NCI-H146 treated with DMSO at 0.1 percent for 48 hours (cell line): ENCODE results near the gene SV2A.
A peak's percentile ranks its signal among the peaks of the same experiment; 100 is the strongest.
"Not testable (repeated sequence)": the region's sequence is repeated elsewhere in the genome, so short reads cannot be mapped to it uniquely, and the experiment has no call there.

ENCODE experiments used
- DNase-seq: peaks from one replicate; lab custom pipeline; 2025; ENCODE audit not compliant: unreplicated experiment; lab: John Stamatoyannopoulos, UW

The SV2A gene

DNA sequence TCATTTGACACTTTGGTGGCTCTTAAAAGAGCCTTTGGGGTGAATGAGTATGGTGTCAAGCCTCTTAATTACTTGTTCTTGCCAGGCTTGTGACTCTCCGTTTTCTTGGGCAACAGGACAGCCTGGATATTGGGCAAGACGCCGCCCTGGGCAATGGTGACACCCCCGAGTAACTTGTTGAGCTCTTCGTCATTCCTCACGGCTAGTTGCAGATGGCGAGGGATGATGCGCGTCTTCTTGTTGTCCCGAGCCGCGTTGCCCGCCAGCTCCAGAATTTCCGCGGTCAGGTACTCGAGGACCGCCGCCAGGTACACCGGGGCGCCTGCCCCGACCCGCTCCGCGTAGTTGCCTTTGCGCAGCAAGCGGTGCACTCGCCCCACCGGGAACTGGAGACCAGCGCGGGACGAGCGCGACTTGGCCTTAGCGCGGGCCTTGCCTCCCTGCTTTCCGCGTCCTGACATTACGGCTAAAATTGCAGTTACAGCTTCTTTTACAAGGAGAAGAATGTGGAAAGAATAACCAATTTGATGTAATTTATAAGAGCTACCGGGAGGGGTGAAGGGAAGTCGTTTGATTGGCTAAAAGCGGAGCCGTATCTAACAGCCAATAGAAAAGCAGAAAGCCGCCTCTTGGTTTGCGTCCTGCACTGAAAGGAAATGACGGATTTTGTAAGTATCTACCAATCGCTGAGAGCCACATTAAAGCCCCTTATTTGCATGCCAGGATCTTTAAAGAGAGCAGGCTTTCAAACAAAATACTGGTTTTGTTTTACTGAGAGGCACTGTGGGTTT is 30.0 kb downstream of the SV2A start:
- DNase-seq, result peak; percentile 97

DNA sequence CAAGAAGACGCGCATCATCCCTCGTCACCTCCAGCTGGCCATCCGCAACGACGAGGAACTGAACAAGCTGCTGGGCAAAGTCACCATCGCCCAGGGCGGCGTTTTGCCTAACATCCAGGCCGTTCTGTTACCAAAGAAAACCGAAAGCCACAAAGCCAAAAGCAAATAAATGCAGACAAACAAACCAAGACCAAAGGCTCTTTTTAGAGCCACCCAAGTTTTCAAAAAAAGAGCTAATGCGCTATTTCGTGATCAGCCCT is 30.5 kb downstream of the SV2A start:
- not testable (repeated sequence) for DNase-seq

DNA sequence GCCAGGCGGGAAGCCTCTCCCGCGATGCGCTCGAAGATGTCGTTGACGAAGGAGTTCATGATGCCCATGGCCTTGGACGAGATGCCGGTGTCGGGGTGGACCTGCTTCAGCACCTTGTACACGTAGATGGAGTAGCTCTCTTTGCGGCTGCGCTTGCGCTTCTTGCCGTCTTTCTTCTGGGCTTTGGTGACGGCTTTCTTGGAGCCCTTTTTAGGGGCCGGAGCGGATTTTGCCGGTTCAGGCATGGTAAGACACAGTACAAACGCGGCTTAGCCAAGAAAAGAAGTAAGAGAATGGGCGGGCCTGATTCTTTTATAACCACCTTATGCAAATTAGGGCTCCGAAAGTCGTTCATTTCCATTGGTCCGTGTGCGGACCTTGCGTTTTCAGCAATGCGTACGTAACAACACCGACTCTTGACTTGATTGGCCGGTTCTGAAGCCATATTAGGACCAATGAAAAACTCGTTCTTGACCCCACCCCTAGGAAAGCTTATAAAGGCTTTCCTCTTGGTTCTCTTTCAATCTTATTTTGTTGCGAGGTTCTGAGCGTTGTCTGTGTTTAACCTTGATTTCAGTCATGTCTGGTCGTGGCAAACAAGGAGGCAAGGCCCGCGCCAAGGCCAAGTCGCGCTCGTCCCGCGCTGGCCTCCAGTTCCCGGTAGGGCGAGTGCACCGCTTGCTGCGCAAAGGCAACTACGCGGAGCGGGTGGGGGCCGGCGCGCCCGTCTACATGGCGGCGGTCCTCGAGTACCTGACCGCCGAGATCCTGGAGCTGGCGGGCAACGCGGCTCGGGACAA is 31.0 kb downstream of the SV2A start:
- peak; percentile 98 for DNase-seq

GRCh38 chr1:149886121-149886395 is 31.6 kb downstream of the SV2A start:
- DNase-seq, result not testable (repeated sequence)

DNA sequence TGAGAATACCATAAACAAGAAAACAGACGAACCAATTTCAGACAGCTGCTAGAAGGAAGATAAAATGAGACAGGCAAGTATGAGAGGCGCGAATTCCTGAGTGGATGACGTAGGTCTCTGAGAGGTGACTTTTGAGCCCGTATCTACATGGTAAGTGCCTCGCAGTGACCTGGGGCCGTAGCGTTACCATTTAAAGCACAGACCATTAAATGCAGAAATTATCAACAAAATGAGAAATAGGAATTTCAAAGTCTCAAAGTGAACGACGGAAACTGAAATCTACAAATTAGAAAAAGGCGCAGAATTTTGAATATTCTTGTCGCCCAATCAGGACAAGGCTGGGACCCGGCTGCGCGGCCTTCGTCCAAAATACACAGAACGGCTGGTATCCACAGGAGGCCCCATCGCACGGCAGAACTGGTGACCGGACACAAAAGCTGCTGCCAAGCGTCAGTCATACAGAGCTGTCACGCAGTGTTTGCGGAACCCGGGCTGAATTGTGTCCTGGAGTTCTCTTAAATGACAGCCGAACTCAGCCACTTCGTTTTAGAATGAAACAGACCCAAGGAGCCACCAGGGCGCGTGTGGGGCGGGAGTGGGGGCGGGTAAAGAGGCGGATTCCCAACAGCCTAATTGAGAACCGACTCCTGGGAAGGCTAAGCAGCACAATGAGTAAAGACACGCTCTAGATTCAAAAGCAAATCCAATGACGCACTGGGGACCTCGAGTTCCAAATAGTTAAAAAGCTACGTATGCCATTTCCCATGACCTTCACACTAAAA is 32.1 kb downstream of the SV2A start:
- DNase-seq, result peak; percentile 77

GRCh38 chr1:149884433-149885338 is 33.0 kb downstream of the SV2A start:
- peak; percentile 57 for DNase-seq

- DNase-seq, result no peak
Measured at GRCh38 chr1:149883598-149884247, 33.9 kb downstream of the SV2A start.

DNA sequence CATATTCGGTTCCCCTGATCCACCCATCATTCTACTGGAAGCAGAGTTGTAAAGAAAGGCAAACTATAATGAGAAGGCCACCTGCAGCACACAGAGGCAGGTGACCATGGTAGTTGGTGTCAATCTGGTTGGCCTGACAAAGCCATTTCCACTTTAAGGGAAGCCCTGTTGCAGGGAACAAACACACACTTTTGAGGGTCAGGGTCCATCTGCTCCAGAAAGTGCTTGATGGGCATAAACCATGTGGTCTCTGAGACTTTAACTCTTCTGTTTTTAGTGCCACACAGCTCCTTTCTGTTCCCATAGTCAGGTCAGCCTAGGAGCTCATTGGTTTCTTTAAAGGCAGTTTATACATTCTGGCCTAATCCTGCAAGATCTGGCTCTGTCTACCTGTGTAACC is 35.8 kb downstream of the SV2A start:
- no peak for DNase-seq

- no peak for DNase-seq
Measured at GRCh38 chr1:149879556-149879955, 38.1 kb downstream of the SV2A start.

DNA sequence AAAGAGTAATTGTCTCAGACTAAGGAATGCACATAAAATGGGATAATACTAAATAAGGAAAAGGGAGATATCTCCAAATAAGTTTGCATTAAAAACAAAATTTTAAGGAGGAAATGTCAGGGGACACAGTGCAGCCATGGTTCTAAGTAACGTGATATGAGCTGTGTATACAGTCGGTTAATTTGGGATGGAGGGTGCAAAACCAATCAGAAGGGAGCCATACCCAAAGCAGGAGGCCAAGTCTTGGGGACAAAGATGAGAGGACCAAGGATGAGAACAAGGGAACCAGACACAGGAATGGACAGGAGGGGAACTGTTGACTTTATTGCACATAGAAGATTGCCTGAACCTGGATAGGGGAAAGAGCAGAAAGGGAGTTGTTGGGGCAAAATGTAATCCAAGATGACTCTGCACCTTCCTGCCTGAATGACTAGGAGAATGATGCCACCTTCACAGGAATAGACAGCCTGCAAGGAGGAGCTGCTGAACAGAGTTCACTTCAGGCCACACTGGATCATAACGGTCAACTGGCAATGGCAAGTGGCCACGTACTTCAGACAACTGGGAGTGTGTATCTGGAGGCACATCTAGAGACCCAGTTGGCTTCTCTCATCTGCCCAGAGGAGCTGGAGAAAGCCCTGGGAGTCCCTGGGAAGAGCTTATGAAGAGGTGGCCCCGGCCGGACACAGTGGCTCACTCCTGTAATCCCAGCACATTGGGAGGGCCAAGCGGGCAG is 40.3 kb downstream of the SV2A start:
- DNase-seq, result no peak

GRCh38 chr1:149873060-149873459 is 44.6 kb downstream of the SV2A start:
- DNase-seq, result not testable (repeated sequence)

DNA sequence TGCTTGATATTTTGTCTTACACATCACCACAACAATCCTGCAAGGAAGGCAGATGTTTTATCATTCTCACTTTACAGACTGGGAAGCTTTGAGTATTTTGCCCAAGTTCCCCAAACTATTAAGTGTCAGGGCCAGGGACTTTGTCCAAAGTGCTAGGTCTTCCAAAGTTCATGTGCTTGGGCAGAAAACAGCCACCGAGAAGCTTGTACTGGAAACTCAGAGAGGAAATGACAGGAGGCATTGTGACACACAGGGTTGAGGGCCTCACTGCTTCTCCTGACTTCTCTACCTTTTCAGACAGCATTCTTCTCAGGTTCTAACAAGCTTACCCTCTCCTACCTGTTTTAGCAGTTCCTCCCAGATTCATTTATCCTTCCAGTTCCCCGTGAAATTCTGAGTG is 50.8 kb downstream of the SV2A start:
- not testable (repeated sequence) for DNase-seq

DNA sequence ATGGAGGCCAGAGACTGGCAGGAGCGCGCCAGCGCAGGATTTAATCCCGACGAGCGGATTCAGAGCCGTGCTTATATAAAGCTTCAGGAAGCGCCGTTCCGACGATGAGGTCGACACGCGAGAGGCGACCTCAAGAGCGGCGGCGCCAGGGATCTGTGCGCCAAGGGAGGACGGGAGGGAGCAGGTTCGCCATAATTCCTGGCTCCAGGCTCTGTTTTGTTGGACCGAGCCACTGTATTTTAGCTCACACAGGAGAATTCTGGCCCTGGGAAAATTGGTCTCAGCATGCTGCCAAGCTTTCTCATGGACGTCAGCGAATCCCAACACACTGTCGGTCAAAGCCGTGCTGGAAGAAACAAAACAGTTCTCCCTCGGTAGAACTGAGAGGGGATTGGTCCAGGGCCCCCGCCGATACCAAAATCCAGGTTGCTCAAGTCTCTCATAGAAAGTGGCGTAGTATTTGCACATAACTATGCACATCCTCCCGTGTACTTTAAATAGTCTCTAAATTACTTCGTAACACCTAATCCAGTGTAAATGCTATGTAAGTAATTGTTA is 56.1 kb downstream of the SV2A start:
- DNase-seq, result not testable (repeated sequence)

DNA sequence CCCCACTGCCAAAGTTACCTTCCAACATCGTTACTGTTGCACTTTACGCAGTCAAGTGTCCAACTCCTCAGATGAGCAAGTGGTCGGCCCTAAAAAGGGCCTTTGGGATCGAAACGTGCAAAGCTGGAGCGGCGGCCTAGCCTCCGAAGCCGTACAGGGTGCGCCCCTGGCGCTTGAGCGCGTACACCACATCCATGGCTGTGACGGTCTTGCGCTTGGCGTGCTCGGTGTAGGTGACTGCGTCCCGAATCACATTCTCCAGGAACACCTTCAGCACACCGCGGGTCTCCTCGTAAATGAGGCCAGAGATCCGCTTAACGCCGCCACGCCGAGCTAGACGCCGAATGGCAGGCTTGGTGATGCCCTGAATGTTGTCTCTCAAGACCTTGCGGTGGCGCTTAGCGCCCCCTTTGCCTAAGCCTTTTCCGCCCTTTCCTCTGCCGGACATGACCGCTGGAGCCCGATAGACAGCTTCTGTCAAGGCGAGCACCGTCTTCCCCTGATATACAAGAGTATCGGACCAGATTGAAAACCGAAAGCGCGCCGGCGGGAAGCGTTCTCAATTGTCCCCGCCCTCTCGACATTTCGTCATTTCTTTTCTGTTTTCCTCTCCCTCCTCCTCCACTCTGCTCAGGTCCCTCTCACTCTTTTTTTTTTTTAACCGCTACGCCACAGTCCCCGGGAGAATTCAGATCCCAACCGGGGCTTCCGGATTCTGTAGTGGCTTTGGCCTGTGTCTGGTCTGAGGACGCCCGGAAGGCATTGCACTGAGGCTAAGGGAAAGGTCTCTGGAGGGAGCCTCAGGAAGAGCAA is 56.8 kb downstream of the SV2A start:
- not testable (repeated sequence) for DNase-seq

DNA sequence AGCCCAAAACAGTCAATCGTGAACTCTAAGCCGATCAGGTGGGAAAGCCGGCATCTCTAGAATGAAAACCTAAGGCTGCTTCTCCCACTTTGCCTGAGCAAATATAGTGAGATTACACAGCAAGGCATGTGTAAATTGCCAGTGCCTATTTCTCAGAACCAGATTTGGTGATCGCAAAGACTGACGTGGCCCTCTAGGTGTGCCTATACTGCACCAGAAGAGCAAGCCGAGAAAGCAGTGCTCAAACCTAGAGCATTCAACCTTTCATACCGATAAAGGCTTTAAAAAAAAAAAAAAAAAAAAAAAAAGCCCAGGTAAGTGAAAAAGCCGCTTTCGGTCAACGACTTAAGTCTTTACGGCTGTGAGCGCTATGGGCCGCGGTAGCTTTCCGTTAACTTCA is 57.4 kb downstream of the SV2A start:
- DNase-seq, result not testable (repeated sequence)
